NCI-H2227 (cell line): ENCODE measurements around the gene NME5.
A peak's percentile ranks its signal among the peaks of the same experiment; 100 is the strongest.

Experiments
- DNase-seq: peaks from one replicate; lab custom pipeline; 2025; ENCODE audit not compliant: unreplicated experiment; lab: John Stamatoyannopoulos, UW

Gene NME5

DNA sequence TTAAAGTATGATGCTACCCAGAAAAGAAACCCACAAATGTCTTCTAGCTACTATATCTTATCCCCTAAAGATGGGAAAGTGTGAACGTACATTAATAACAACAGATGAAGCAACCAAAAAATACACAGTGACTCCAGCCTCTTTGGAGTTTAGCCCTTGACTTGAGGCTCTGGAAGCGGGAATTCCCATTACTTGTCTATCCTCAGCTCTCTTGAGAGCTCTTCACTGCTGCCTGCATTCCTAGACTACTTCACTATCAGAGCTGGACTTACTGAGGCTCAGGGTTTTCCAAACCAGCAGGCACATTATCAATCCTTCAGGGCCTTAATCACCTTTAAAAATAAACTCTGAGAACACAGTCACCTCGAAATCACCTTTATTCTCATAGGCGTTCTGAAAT is 1.0 kb upstream of the NME5 start:
- DNase-seq = no peak

DNA sequence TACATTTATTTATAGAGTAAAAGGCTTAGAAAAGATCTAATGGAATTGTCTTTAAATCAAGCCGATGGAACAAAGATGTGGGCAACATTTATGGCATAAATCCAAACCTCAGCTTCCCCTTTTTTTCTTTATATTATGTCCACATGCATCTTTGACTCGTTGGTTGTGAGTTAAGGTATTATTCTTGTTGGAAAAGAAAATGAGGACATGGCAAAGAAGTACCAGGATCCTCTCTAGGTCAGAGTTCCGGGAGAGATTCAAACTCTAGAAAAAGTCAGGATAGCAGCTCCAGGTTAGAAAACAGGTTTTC is 508 bp upstream of the NME5 start:
- no peak for DNase-seq

DNA sequence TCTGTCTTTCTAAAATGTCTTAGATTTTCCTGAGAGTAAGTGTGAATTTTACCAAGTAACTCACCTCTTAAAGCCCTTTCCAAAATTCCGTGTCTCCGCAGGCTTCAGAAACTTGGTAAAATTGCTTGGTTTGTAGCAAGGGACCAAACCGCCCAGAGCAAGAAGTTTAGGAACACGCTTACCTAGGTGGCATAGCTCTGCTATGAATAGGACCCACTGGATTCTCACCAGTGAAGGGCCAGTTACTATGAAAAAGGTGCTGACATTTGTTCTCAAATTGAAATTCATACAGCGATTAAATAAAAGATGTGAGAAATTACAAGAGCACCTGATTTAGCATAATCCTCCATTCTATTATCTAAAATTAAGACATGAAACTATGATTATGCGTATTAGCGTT is 6.7 kb downstream of the NME5 start:
- DNase-seq = no peak

DNA sequence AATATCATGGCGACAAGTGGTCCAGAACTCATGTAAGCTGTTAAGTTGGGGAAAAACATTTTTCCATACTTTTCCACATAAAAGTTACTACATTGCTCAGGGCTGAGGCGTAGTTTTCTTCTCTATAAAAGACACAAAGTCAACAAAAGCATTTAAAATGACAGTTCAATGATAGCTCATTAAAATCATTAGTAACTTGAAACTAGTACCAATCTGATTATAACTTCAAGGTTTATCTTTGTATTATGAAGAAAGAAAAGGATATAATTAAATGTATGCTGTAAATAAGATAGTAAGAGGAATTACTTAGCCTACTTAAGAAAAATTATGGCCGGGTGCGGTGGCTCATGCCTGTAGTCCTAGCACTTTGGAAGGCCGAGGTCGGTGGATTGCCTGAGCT is 9.9 kb downstream of the NME5 start:
- no peak for DNase-seq

DNA sequence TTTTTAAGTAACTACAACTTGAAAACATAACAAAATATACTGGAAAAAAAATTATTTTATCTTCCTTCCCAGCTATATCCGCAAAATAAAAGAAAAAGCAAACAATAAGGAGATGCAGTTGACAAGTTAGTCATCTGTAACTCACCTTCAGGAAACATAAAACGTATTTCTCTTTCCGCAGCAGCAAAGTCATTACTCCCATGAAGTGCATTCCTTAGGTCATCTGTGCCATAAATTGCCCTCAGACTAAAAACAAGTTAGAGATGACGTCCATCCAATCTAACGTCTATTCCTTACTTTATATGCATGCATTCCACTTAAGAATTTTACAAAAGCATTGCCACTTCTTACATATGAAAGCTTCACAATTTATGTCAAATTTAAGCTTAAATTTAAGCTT is 10.9 kb downstream of the NME5 start:
- DNase-seq = no peak

DNA sequence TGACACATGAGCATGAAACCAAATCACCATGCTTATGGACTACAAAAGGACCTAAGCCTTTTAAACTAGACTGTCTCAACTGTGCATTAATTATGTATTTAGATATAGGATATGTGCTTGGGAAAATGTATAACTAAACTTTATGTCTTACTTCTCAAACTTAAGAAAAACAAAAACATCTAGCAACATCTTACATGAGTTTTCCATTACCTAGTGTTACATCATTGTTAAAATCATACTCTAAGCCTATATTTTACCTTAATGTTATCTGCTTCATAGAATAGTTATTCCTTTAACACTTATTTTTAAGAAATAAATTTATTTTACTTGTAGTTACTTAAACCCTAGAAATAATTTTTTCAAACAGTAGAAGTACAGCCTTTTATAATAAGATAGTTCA is 24.0 kb downstream of the NME5 start:
- no peak for DNase-seq

DNA sequence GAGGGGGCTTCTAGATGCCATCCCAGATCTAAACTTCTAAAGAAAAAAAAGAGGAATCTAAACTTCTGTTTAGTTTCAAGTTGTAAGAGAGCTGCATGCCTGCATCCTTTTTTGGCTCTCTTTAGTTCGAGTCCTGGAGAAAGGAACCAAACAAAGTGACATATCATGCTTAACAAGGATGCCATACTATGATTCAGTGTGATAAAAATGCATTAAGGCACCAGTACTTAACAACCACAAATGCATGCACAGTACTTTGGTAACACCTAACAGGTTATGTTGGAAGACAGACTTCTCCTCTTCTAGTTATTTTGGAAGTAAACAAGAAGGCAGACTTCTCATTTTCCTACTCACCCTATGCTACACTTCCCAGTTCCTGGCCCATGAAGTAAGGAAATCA is 27.3 kb downstream of the NME5 start:
- DNase-seq = no peak

DNA sequence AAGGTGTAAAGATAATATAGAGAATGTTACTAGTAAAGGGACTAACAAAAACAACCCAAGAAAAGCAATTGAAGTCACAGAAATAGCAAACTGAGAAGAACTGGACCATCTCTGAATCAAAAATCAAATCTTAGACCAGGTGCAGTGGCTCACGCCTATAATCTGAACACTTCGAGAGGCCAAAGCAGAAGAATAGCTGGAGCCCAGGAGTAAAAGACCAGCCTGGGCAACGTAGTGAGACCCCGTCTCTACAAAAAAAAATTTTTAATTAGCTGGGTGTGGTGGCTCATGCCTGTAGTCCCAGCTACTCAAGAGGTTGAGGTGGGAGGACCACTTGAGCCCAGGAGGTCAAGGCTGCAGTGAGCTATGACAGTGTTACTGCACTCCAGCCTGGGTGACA is 28.0 kb downstream of the NME5 start:
- DNase-seq = no peak

DNA sequence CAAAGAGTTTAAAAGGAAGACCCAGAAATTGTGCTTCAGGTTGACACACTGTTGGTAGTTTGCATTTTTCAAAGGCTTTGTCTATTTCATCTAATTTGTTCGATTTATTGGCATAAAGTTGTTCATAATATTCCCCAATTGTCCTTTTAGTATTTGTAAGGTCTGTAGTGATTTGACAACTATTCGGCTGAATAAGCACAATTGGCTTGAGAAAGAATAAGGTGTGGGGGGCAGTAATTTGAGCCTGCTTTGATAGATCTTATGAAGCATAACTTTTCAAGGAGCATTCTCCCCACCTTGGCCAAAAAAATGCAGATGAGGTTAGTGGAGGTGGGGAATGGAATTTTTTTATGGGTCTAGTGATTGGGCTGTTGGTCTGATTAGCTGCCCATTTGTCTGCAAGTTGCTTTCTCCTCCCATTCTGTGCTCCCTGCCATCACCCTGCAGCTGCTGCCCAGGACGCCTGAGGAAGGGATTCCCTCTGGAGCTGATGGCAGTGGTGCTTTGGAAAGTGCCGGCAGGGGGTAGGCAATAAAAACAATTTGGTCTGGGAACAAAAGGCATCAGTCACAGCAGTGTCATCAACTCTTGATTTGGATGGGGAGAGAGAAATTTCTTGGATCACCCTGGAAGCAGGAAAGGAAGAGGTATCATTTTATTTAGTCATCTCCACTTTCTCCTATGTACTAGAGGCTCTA is 28.8 kb downstream of the NME5 start:
- DNase-seq = peak; percentile 16

DNA sequence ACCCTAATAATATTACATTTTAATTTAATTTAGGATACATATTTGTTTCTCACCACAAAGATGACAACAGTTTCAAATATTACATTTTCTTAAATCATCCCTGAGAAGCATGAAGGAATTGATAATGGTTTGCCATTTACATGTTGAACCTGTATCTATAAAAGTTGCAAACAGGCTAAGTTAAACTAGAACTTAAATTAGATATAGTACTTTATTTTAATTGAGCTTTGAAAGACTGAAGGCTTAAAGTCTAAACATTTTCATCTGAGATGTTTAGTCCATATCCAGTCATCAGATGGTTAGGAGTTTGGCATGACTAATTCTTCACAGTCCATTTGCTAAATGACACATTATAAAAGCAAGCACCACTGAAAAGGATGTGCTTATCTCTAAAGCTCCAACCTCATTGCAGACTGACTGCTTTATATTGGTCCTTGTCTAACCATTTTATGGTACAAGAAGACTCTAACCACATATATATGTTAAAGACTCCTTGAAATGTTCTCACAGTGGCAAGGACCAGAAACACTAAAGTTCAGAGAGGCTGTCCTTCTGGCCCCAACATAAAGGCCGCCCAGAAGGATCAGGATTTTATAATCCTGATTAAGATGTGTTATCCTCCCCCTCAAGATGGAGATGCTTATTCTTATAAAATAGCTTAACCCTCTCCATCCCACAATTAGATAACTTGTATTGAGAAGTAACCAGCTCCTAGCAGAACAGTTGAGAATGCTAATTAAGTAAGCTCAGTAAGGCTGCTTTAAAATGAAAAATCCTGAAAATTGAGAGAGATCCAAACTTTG is 29.6 kb downstream of the NME5 start:
- DNase-seq = no peak

DNA sequence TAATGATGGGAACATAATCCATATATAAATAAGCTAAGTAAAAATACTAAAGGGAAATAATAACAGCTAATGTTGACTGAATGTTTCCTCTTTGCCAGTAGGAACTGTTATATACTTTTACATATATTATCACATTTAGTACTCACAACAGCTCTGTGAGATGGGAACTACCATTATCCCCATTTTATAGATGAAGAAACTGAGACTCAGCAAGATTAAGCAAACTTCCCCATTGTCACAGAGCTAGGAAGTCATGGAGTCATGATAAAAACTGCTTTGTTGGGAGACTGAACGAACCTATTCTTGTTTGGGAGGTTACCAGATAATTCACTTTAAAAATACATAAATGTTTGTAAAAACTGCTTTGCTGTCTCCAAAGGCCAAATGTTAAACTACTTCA is 32.0 kb downstream of the NME5 start:
- DNase-seq = no peak

DNA sequence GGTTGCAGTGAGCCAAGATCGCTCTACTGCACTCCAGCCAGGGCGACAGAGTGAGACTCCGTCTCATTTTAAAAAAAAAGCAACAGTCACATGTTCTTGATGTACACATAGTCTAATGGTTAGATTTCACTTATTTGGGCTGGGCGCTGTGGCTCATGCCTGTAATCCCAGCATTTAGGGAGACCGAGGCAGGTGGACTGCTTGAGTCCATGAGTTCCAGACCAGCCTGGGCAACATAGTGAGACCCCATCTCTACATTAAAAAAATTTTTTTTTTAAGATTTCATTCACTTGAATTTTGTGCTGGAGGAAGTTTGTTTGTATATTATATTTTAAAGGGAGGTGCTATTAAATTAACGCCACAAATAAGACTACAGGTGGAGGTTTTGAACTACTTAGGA is 33.5 kb downstream of the NME5 start:
- DNase-seq = no peak

DNA sequence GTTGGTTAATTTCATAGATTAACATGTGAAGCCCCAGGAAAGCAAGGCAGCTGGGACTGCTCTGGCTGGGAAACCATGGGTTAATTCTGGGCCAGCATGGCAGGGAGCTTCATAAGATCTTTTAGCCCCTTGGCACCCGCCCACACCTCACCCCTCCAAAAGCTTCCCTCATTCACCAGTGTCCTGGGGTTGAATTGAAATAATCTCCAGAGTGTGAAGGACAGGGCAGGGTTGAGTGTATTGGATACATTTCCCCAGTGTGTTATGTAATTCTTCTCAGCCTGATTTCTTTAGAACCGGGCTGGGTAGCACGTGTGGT is 36.0 kb downstream of the NME5 start:
- DNase-seq = peak; percentile 24

DNA sequence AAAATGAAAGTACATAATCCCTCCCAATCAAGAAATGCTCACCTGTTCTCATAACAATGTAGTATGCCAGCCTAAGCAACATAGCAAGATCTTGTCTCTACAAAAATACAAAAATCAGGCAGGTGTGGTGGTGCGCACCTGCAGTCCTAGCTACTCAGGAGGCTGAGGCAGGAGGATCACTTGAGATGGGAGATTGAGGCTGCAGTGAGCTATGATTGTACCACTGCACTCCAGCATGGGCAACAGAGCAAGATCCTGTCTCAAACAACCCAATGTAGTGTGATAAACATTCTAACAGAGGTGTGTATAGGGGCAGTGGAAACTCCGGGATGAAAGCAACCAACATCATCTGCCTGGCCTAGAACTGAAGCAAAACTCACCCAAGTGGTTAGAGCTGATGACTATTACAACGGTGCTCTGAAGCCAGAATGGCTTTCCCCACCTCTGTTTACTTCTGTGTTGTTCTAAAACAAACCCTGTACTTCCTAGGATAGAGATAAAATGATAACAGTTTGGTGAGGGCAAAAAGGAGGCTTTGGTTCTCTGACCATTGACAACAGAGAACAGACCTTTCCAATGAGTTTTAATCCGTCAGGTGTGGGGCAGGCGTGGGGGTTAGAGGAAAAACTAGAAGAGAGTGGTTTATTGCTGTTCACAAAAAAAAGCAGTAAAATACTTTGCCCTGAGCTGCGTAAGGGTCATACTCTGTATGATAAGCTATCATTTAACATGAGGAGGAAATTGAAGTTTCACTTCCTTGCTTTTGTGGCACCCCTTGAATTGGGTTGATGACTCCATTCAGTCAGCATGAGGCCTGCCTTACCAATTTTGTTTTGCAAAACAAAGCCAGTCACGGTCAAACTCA is 36.5 kb downstream of the NME5 start:
- DNase-seq = peak; percentile 24

DNA sequence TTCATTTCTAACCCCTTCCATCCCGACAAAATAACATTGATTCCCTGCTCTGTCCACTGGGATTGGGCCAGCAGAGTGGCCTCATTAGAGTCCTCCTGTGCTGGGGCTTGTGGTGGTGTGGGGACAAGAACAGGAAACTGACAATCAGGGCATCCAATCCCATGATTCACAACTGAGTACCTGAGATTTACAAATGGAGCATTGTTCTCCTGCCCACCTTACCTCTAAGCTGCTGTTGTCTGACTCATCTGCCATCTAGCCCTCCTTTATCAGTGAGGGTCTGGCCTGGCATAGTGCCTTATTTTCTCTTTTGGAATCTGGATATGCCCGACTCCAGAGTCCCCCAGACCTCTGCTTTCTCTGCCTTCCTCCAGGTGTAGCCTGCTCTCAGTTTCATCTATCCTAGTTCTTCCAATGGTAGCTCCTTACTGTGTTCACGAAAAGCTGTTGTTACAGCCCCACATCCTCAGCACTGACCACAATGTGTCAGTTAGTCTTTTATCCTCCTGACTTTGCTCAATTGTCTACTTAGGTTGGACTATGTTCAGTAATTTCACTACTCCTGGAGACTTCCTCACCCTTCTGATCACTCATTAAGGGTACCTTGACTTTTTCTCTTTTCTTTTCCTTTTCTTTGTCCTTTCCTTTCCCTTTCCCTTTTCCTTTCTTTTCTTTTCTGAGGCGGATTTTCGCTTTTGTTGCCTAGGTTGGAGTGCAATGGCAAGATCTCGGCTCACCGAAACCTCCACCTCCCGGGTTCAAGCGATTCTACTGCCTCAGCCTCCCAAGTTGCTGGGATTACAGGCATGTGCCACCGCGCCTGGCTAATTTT is 42.0 kb downstream of the NME5 start:
- no peak for DNase-seq

DNA sequence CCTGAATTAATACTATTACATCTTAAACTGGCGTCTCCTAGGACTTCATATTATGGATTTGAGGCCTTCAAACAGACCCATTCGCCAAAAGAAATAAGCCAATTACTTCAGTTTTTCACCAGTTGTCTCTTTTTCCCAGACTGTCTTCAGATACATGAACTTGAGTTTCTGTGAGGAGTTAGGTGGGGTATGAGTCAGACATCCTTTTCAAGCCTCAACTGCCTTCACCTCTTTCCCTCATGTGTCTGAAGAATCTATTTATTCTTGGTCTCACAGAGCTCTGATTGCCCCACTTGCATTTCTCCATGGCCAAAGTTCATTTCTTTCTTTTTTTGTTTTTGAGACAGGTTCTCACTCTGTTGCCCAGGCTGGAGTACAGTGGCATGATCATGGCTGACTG is 42.9 kb downstream of the NME5 start:
- DNase-seq = no peak

DNA sequence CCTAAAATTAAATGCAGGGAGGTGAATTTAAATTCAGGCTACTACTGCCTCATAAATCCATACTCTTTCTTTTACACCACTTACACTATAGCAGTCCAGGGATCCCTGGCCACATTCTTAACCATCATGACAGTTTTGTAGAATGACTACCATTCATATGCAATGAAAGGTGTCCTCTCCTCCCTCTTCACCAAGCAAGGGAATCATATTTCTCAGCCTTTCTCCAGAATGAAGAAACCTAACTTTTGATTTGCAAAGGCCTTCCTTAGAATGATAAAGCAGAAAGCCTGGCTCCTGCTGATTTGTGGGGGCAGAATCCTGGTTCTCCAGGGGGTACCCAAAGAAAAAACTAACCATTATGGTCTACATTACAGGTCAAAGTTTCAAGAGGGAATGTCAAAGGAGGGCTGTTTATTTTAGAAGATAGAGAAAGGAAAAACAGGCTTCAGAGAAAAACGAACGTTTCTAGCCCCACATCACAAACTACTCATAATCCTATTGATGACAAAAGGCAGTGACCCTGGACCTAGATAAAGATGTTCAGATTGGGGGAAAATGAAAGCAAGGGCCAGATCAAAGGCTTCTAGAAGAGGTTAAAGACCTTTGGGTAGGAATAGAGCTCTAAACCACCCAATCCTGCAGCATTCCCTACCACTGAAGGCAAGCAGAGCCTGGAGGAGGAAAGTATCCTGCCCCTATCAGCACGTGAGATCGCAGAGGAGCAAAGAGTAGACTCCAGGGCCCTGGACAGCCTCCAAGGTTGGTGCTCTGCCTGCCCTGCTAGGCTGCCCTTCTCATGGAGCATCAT is 43.9 kb downstream of the NME5 start:
- DNase-seq = no peak

DNA sequence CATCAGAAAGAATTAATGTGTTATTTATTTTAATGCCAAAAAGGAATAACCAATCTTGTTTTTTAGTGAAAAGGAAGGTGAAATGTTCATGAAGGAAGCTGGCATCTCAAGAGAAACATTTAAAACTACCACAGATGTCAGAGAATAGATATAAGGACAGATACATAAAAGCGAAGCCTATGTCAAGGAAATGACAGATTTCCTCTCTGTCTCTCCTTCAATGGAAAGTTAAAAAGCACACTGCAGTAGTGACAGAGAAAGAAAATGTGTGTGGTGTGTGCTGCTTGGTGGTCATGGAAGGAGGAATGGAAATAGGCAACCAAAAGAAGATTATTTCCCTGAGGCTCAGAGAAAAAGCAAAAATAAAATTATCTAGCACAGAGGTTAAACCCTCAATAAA is 46.2 kb downstream of the NME5 start:
- DNase-seq = no peak

DNA sequence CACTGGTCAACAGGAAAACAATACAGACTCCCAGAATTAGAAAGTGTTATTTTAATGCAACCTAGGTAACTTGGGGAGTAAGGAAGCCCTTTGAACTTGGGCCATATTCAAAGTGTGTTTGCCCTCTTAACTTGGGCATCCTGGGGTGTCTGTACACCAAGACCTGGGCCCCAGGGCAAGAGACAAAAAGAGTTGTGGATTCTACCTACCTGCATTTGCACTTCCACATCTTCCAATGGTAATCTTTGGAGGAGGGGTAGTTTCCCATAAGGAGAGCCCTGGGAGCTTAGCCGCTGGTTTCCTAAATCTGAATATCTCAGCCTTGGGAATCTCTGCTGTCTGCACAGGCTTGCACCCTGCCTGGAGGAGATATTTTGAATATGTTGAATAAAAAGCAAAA is 46.9 kb downstream of the NME5 start:
- no peak for DNase-seq

DNA sequence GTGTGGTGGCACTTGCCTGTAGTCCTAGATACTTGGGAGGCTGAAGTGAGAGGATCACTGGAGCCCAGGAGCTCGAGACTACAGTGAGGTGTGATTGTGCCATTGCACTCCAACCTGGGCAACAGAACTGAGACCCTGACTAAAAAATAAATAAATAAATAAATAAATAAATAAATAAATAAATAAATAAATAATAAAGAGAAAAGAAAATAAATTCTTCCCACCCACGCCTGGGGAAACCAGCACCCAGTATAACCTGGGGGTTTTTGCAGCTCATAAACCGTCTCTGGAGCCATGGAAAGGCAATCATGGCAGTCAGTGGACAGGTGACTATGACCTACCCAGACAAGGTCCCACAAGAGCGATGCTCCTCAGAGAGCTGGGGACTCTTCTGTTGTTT is 47.5 kb downstream of the NME5 start:
- DNase-seq = no peak

DNA sequence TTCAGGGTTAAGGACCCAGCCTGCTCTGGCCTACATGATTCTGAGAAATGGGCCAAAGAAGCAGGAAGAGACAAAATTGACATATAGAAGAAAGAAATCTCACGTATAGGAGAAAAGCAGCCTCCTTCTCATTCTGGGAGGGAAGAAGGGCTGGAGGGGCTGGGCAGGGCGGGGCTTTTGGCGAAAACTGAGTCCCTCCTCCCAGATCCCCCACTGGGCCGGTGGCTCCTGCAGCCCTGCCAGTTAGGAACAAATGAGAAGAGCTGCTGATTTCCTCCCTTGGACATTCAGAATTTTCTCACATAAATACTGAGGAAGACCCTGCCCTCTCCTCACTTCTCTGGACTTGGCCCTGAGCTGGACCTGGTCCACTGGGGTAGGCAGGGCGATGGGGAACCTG is 55.5 kb downstream of the NME5 start, which contains the start of gene WNT8A:
Gene WNT8A, plus strand, starts transcription at position 332 of the 400 bp plus-strand sequence. CDS start 95 bp downstream, outside the sequence.
- DNase-seq = no peak
